ENCODE results near the gene PIGBOS1. TPM values are rescaled to one million over a fixed set of nuclear protein-coding genes. Genes with fewer than 3 reads are reported as not detected.

Gene PIGBOS1
- total RNA-seq, 1 experiment from 2014 or later, result 13.3 TPM

DNA sequence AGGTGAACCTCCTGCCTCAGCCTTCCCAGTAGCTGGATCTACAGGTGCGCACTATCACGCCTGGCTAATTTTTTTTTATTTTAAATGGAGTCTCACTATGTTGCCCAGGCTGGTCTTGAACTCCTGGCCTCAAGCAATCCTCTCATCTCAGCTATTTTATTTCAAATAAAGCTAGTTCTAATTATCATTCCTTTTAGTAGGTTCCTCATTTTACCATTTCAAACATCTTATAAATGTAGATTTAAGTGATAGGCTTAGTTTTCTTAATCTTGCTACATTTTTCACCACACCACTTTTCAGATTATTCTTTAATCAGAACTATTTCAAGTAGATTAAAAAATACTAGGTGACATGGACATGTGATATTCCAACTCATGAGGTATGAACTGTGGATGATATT lies 30.4 kb upstream of the PIGBOS1 start:
- ChIA-PET CTCF (no interaction called here), POLR2A (ENCODE audit: low non-redundant PET) (no interaction called here)
- peaks cover 4% of the 10 kb centered on the region for H3K4me1 ChIP-seq (ENCODE audit: insufficient read depth, low read length, poor library complexity, severe bottlenecking)

GRCh38 chr15:55348281-55348778 lies 29.4 kb upstream of the PIGBOS1 start:
- POLR2A ChIA-PET (ENCODE audit: low non-redundant PET), result no interaction called here
- no peak for TF ChIP-seq EZH2 (IDR thresholded peaks at IDR 0.05; ENCODE audit: borderline replicate concordance, low read depth, low read length, poor library complexity, severe bottlenecking)
- TF ChIP-seq, protein P1, sequence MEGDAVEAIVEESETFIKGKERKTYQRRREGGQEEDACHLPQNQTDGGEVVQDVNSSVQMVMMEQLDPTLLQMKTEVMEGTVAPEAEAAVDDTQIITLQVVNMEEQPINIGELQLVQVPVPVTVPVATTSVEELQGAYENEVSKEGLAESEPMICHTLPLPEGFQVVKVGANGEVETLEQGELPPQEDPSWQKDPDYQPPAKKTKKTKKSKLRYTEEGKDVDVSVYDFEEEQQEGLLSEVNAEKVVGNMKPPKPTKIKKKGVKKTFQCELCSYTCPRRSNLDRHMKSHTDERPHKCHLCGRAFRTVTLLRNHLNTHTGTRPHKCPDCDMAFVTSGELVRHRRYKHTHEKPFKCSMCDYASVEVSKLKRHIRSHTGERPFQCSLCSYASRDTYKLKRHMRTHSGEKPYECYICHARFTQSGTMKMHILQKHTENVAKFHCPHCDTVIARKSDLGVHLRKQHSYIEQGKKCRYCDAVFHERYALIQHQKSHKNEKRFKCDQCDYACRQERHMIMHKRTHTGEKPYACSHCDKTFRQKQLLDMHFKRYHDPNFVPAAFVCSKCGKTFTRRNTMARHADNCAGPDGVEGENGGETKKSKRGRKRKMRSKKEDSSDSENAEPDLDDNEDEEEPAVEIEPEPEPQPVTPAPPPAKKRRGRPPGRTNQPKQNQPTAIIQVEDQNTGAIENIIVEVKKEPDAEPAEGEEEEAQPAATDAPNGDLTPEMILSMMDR (conservative IDR thresholded peaks at IDR 0.05; ENCODE audit: low read depth, low read length), result no peak
- no peaks in the 10 kb centered on the region for H3K9me3 ChIP-seq (ENCODE audit: low read depth, low read length, poor library complexity, severe bottlenecking)
- H3K4me3 ChIP-seq (ENCODE audit: low read depth, low read length, poor library complexity, severe bottlenecking), result no peak overlapping the region
- DNase-seq (ENCODE audit: low spot score), result peak; percentile 3
- intact Hi-C loops (cut with micrococcal nuclease; ENCODE audit: unreplicated experiment), result no loop called here
- CTCF ChIA-PET, result no interaction called here
- peaks cover 14% of the 10 kb centered on the region for H3K4me1 ChIP-seq (ENCODE audit: insufficient read depth, low read length, poor library complexity, severe bottlenecking)
- H3K27me3 ChIP-seq (replicated peaks; ENCODE audit: insufficient read depth, low read depth, low read length, poor library complexity), result no peaks in the 10 kb centered on the region
- no TSS peak for BruUV-seq (replicated peaks)
- H3K36me3 ChIP-seq (ENCODE audit: insufficient read depth, low read length, poor library complexity, severe bottlenecking), result no peaks in the 10 kb centered on the region
- no peak overlapping the region for H3K27ac ChIP-seq (ENCODE audit: low read depth, low read length, poor library complexity, severe bottlenecking)

More for the DNA sequence above, 30.4 kb upstream of the PIGBOS1 start:
- BruUV-seq (replicated peaks), result no TSS peak
- H3K27me3 ChIP-seq (replicated peaks; ENCODE audit: insufficient read depth, low read depth, low read length, poor library complexity), result no peaks in the 10 kb centered on the region
- intact Hi-C loops (cut with micrococcal nuclease; ENCODE audit: unreplicated experiment), result no loop called here
- H3K36me3 ChIP-seq (ENCODE audit: insufficient read depth, low read length, poor library complexity, severe bottlenecking), result no peaks in the 10 kb centered on the region
- no peak overlapping the region for H3K4me3 ChIP-seq (ENCODE audit: low read depth, low read length, poor library complexity, severe bottlenecking)
- H3K9me3 ChIP-seq (ENCODE audit: low read depth, low read length, poor library complexity, severe bottlenecking), result no peaks in the 10 kb centered on the region
- DNase-seq (ENCODE audit: low spot score), result no peak
- H3K27ac ChIP-seq (ENCODE audit: low read depth, low read length, poor library complexity, severe bottlenecking), result no peak overlapping the region
- TF ChIP-seq, protein P1 (conservative IDR thresholded peaks at IDR 0.05; ENCODE audit: low read depth, low read length), result no peak
- TF ChIP-seq EZH2 (IDR thresholded peaks at IDR 0.05; ENCODE audit: borderline replicate concordance, low read depth, low read length, poor library complexity, severe bottlenecking), result no peak

- H3K4me1 ChIP-seq (ENCODE audit: insufficient read depth, low read length, poor library complexity, severe bottlenecking), result peaks cover 21% of the 10 kb centered on the region
- no peak overlapping the region for H3K4me3 ChIP-seq (ENCODE audit: low read depth, low read length, poor library complexity, severe bottlenecking)
- no peaks in the 10 kb centered on the region for H3K36me3 ChIP-seq (ENCODE audit: insufficient read depth, low read length, poor library complexity, severe bottlenecking)
- no peaks in the 10 kb centered on the region for H3K27me3 ChIP-seq (replicated peaks; ENCODE audit: insufficient read depth, low read depth, low read length, poor library complexity)
- no peaks in the 10 kb centered on the region for H3K9me3 ChIP-seq (ENCODE audit: low read depth, low read length, poor library complexity, severe bottlenecking)
- POLR2A ChIA-PET (ENCODE audit: low non-redundant PET), result no interaction called here
- no TSS peak for BruUV-seq (replicated peaks)
- CTCF ChIA-PET, result no interaction called here
- no peak overlapping the region for H3K27ac ChIP-seq (ENCODE audit: low read depth, low read length, poor library complexity, severe bottlenecking)
- intact Hi-C loops (cut with micrococcal nuclease; ENCODE audit: unreplicated experiment), result no loop called here
- peak; percentile 18 for DNase-seq (ENCODE audit: low spot score)
- TF ChIP-seq EZH2 (IDR thresholded peaks at IDR 0.05; ENCODE audit: borderline replicate concordance, low read depth, low read length, poor library complexity, severe bottlenecking), result no peak
- TF ChIP-seq, protein P1 (conservative IDR thresholded peaks at IDR 0.05; ENCODE audit: low read depth, low read length), result no peak
Measured at GRCh38 chr15:55344206-55344605, 25.3 kb upstream of the PIGBOS1 start.
